NCI-H526 treated with DMSO at 0.1 percent for 48 hours (cell line): ENCODE data around the gene RANGAP1.
A peak's percentile ranks its signal among the peaks of the same experiment; 100 is the strongest.

Experiments
- DNase-seq: peaks from one replicate; lab custom pipeline; 2025; lab: John Stamatoyannopoulos, UW

The RANGAP1 gene

DNA sequence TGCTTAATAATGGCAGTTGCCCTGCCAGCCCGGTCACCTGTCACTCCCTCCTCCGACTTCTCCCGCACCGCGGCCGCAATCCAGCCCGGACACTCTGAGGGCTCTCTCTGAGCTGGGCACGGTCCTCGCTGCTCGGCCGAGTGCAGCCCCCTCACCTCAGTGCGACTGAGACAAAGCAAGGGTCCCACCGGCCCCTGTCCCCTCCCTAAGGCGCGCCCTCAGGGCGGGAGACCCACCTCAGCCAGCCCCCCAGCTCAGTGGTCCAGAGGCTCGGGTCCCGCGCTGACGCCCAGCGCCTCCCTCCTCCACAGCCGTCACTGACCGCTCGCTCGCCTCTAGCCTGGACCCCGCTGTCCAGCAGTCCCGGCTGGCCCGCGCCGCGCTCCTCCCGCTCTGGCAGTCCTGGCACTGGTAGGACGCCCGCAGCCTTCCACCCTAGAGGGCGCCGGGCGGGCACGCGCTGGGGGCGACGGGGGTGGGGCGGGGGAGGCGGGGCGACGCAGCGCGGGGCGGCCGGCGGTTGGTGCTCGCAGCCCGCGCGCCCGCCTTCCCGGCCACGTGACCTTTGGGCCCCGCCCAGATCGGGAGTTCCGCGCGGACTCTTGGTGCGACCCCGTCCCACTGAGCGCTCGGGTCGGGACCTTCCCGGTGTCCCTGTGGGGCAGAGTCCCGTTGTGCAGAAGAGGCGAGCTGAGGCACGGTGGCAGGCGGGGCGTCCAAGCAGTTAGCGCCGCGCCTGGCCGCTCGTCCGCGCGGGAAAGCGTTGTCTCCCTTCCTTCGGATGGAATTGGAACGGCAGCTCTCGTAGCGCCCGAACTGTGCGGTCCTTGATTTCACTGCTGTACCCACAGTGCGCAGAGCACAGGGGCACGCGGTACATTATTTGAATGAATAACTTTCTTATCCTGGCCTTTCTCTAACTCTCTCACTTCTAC is 88.7 kb downstream of the RANGAP1 start:
- DNase-seq: peak; percentile 22
